Activated CD8-positive, alpha-beta T cell treated with anti-CD3 and anti-CD28 coated beads for 36 hours (primary cell): Measurements from ENCODE around the gene DUS1L. TPM values are rescaled to one million over a fixed set of nuclear protein-coding genes. Genes with fewer than 3 reads are reported as not detected.

ENCODE experiments used
- ATAC-seq: fragments of 200-7000 bp; cut with Tn5 transposase; one replicate; pipeline ENCODE4 v1.10.0; 2021; ENCODE audit warnings: mild to moderate bottlenecking, moderate library complexity
- CTCF ChIA-PET: fragments of 350-600 bp; sonication (Branson Sonifier 250); formaldehyde crosslinking; loops from one replicate; lab custom pipeline; 2021; ENCODE audit warnings: antibody characterized with exemption; lab: Charles Lee
- POLR2A ChIA-PET: fragments of 350-600 bp; sonication (Branson Sonifier 250); formaldehyde crosslinking; loops from one replicate; lab custom pipeline; 2021; ENCODE audit warnings: antibody characterized with exemption; lab: Charles Lee
- DNase-seq: peaks from one replicate; pipeline ENCODE4 v3.0.0-alpha.2; 2020
- H3K27ac Mint-ChIP-seq: one replicate; pipeline ENCODE4 v1.8.0; 2021; ENCODE audit warnings: mild to moderate bottlenecking, mixed read lengths
- H3K27me3 Mint-ChIP-seq: one replicate; pipeline ENCODE4 v1.8.0; 2021; ENCODE audit warnings: mixed read lengths
- H3K36me3 Mint-ChIP-seq: one replicate; pipeline ENCODE4 v1.8.0; 2021; ENCODE audit warnings: low read depth, mixed read lengths
- H3K4me1 Mint-ChIP-seq: one replicate; pipeline ENCODE4 v1.8.0; 2021; ENCODE audit warnings: low read depth, mixed read lengths
- H3K4me3 Mint-ChIP-seq: one replicate; pipeline ENCODE4 v1.8.0; 2021; ENCODE audit warnings: mild to moderate bottlenecking, moderate library complexity, mixed read lengths
- H3K9me3 Mint-ChIP-seq: one replicate; pipeline ENCODE4 v1.8.0; 2021; ENCODE audit warnings: mixed read lengths
- intact Hi-C: fragments of 100-400 bp; cut with micrococcal nuclease; formaldehyde crosslinking; loops from one replicate; pipeline ENCODE4 v1.10.0; 2022
- total RNA-seq, 2 experiments: library from RNA; stranded (reverse); gene quantifications; one replicate each; pipeline ENCODE4 v1.2.3, GENCODE V29; 2021
- TF ChIP-seq, protein P1 (sequence below): fragments of 200-600 bp; IDR thresholded peaks from one replicate; pipeline ENCODE4 v1.8.0; 2022; ENCODE audit warnings: antibody characterized with exemption, mild to moderate bottlenecking

The DUS1L gene
- total RNA-seq, 2 experiments from 2014 or later, result 139 to 140 TPM

DNA sequence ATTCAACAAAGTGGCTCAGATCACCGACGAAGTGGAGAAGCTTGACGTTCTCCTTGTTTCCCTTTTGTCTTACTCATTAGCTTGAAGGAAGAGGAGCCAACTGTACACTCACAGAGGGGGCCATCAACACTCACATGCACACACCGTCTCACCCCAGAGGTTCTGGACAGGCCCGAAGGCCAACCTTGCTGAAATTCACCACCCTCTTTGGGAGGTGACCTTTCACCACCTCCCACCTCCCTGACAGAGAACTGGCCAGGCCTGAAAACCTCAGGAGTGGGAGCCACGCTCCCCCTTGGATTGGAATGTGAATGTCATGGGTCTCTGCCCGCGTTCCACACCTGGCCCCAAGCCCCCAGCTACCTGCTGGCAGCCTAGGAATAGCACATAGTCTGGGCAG lies 30.1 kb downstream of the DUS1L start:
- H3K27me3 Mint-ChIP-seq, result no peaks in the 10 kb centered on the region
- peaks cover 16% of the 10 kb centered on the region for H3K4me1 Mint-ChIP-seq
- intact Hi-C loops, result no loop called here
- CTCF ChIA-PET, result interaction anchor here (1.3 to 4.5 kb wide), 3 partner anchors 14 to 76 kb away, joined by 3 to 40 read pairs (median 7); partner anchors contain the start of genes CENPX and LRRC45
- H3K36me3 Mint-ChIP-seq, result peaks cover 6% of the 10 kb centered on the region
- H3K9me3 Mint-ChIP-seq, result no peaks in the 10 kb centered on the region
- H3K27ac Mint-ChIP-seq, result no peak overlapping the region
- H3K4me3 Mint-ChIP-seq, result peak overlapping the region; percentile 57
- POLR2A ChIA-PET, result interaction anchor here (1.0 to 2.1 kb wide), 6 partner anchors 10 to 166 kb away, joined by 3 to 6 read pairs (median 4); partner anchors contain the start of genes CENPX and LRRC45
- TF ChIP-seq, protein P1, sequence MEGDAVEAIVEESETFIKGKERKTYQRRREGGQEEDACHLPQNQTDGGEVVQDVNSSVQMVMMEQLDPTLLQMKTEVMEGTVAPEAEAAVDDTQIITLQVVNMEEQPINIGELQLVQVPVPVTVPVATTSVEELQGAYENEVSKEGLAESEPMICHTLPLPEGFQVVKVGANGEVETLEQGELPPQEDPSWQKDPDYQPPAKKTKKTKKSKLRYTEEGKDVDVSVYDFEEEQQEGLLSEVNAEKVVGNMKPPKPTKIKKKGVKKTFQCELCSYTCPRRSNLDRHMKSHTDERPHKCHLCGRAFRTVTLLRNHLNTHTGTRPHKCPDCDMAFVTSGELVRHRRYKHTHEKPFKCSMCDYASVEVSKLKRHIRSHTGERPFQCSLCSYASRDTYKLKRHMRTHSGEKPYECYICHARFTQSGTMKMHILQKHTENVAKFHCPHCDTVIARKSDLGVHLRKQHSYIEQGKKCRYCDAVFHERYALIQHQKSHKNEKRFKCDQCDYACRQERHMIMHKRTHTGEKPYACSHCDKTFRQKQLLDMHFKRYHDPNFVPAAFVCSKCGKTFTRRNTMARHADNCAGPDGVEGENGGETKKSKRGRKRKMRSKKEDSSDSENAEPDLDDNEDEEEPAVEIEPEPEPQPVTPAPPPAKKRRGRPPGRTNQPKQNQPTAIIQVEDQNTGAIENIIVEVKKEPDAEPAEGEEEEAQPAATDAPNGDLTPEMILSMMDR, result no peak
- DNase-seq (no peak), ATAC-seq (no peak)

DNA sequence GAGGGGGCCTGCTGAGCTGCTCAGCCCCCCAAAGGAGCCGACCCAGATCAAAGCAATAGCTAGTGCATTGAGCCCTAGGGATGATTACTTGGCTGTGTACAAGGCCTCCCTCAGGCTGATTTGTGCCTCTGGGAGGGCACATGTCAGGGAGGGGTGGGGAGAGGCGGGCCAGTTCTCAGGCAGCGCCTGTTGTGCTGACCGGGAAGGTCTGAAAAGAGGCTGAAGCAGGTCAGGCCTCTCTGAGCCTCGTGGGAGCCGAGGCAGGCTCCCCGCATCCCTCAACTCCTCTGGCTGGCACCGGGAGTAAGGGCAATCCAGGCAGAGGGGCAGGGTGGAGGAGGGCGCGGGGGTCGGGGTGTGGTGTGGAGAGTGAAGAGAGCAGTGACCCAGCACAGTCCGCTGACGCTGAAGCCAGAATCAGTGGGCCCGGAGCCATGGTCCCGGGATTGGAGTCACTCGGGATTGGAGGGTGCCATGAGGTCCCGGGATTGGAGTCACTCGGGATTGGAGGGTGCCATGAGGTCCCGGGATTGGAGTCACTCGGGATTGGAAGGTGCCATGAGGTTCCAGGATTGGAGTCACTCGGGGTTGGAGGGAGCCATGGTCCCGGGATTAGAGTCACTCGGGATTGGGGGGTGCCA lies 31.1 kb downstream of the DUS1L start:
- TF ChIP-seq, protein P1, result no peak
- Mint-ChIP-seq H3K4me1 (peaks cover 22% of the 10 kb centered on the region), H3K27ac (no peak overlapping the region), H3K9me3 (no peaks in the 10 kb centered on the region), H3K4me3 (no peak overlapping the region), H3K27me3 (no peaks in the 10 kb centered on the region), H3K36me3 (peaks cover 6% of the 10 kb centered on the region)
- CTCF ChIA-PET, result interaction anchor here (1.3 to 4.5 kb wide), 3 partner anchors 13 to 75 kb away, joined by 3 to 40 read pairs (median 7); partner anchors contain the start of genes CENPX and LRRC45
- no peak for DNase-seq
- intact Hi-C loops, result no loop called here
- no peak for ATAC-seq
- POLR2A ChIA-PET, result interaction anchor here (0.6 to 2.1 kb wide), 5 partner anchors 9 to 167 kb away, joined by 3 to 6 read pairs (median 4); partner anchors contain the start of genes CENPX and LRRC45

DNA sequence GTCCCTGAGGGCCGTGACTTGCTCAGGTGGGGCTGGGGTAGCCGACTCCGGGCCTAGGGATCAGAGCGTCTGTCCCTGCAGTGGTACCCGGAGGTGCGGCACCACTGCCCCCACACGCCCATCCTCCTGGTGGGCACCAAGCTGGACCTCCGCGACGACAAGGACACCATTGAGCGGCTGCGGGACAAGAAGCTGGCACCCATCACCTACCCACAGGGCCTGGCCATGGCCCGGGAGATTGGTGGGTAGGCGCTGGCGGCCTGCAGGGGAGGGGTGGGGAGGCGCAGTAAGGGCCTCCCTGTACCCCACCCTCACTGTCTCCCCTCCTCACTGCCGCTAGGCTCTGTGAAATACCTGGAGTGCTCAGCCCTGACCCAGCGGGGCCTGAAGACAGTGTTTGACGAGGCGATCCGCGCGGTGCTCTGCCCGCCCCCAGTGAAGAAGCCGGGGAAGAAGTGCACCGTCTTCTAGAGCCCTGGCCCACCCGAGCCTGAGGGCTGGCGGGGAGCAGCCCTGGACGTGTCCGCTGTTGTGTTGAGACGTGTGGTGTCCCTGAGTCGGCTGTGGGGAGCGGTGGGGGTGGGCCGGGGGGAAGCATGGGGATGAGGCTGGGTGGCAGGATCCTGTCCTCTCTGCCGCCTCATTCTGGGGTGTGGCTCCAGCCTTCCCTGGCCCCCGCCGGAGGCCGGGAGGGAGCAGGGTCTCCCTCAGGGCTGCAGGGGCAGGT lies 32.1 kb downstream of the DUS1L start:
- TF ChIP-seq, protein P1, result no peak
- intact Hi-C loops, result no loop called here
- ChIA-PET CTCF (interaction anchor here (0.8 to 1.1 kb wide), 2 partner anchors 11 to 74 kb away, joined by 3 to 4 read pairs; partner anchors contain the start of genes CENPX and LRRC45), POLR2A (interaction anchor here (1.0 kb wide), 1 partner anchor 88 kb away, joined by 3 read pairs; no protein-coding TSS in a partner anchor)
- H3K4me3 Mint-ChIP-seq, result no peak overlapping the region
- peaks cover 18% of the 10 kb centered on the region for H3K4me1 Mint-ChIP-seq
- peaks cover 6% of the 10 kb centered on the region for H3K36me3 Mint-ChIP-seq
- H3K9me3 Mint-ChIP-seq, result no peaks in the 10 kb centered on the region
- no peaks in the 10 kb centered on the region for H3K27me3 Mint-ChIP-seq
- ATAC-seq, result no peak
- DNase-seq, result no peak
- H3K27ac Mint-ChIP-seq, result no peak overlapping the region

DNA sequence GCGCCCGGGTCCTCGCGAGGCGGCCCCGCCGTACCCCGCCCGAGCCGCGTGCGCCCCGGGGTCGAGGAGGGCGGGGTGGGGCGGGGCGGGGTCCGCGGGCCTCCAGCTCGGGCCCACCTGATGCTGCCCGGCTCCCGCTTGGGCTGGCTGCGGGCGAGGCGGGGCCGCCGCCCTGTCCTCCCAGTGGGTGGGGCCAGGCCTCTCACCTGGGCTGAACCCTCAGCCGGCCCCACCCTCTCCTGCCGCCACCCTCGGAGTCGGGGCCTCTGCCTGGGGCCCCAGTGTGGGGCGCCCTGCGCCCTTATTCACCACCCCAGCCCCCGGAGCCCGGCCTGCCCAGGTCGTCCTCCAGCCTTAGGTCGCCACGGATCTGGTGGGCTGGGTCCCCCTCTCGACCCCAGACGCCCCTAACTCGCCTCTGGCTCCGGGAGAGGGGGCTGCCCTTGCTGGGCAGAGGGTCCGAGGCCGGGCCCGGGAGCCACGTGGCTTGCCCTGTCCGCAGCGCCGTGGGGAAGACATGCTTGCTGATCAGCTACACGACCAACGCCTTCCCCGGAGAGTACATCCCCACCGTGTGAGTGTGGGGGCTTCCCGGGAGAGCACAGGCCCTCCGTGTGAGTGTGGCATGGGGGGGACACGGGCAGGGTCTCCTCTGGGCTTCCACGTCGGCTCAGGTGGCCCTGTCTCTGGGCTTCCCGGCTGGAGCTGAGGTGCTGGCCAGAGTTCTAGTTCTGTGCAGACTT lies 33.5 kb downstream of the DUS1L start:
- DNase-seq (peak; percentile 53), ATAC-seq (peak; percentile 48)
- intact Hi-C loops, result no loop called here
- Mint-ChIP-seq H3K36me3 (peaks cover 6% of the 10 kb centered on the region), H3K4me1 (peaks cover 13% of the 10 kb centered on the region), H3K27me3 (no peaks in the 10 kb centered on the region), H3K4me3 (peak overlapping the region; percentile 47), H3K27ac (no peak overlapping the region), H3K9me3 (no peaks in the 10 kb centered on the region)
- ChIA-PET POLR2A (no interaction called here), CTCF (interaction anchor here (1.1 to 3.8 kb wide), 2 partner anchors 9 to 73 kb away, joined by 3 to 18 read pairs; partner anchors contain the start of genes CENPX and LRRC45)
- TF ChIP-seq, protein P1, result no peak
